HG02870 (cell line): ENCODE data around the gene SIX3.

Experiments used
- ATAC-seq: cut with Tn5 transposase; IDR thresholded peaks from one replicate; pipeline ENCODE4 v1.9.1; 2021; ENCODE audit warnings: mild to moderate bottlenecking, moderate library complexity; ENCODE audit not compliant: unreplicated experiment

SIX3 gene

GRCh38 chr2:44930274-44931197 is 11.0 kb upstream of the SIX3 start:
- no peak for ATAC-seq

- no peak for ATAC-seq
Measured at GRCh38 chr2:44931198-44931780, 10.2 kb upstream of the SIX3 start.

- ATAC-seq, result no peak
Measured at GRCh38 chr2:44932079-44932478, 9.4 kb upstream of the SIX3 start.

- ATAC-seq, result no peak
Measured at GRCh38 chr2:44932564-44933392, 8.7 kb upstream of the SIX3 start.

- ATAC-seq, result no peak
Measured at GRCh38 chr2:44933434-44933951, 8.0 kb upstream of the SIX3 start.

- no peak for ATAC-seq
Measured at GRCh38 chr2:44934038-44934982, 7.2 kb upstream of the SIX3 start.

- no peak for ATAC-seq
Measured at GRCh38 chr2:44934983-44935728, 6.3 kb upstream of the SIX3 start.

GRCh38 chr2:44935729-44936098 is 5.8 kb upstream of the SIX3 start:
- no peak for ATAC-seq

- ATAC-seq, result no peak
Measured at GRCh38 chr2:44936275-44936674, 5.2 kb upstream of the SIX3 start.

- no peak for ATAC-seq
Measured at GRCh38 chr2:44936715-44937687, 4.5 kb upstream of the SIX3 start.

GRCh38 chr2:44937688-44938240 is 3.7 kb upstream of the SIX3 start:
- ATAC-seq, result no peak

GRCh38 chr2:44938287-44939105 is 3.0 kb upstream of the SIX3 start:
- no peak for ATAC-seq

GRCh38 chr2:44939106-44940048 is 2.1 kb upstream of the SIX3 start:
- no peak for ATAC-seq

GRCh38 chr2:44940049-44940494 is 1.4 kb upstream of the SIX3 start:
- no peak for ATAC-seq

- ATAC-seq, result no peak
Measured at GRCh38 chr2:44940732-44941464, 604 bp upstream of the SIX3 start.
